Testis (tissue), 3 donors: ENCODE measurements around the gene NOX1. TPM values are rescaled to one million over a fixed set of nuclear protein-coding genes. Genes with fewer than 3 reads are reported as not detected.
"Not testable (repeated sequence)": the region's sequence is repeated elsewhere in the genome, so short reads cannot be mapped to it uniquely, and the experiment has no call there.

Experiments used
- DNase-seq: peaks from one replicate; pipeline ENCODE4 v3.0.0-alpha.2; 2019
- H3K27ac ChIP-seq, 2 donors: fragments of 200-600 bp; sonication (generic); one replicate each; pipeline ENCODE4 v1.5.1; 2019
- H3K27me3 ChIP-seq: fragments of 200-600 bp; sonication (generic); one replicate; pipeline ENCODE4 v1.5.1; 2019
- H3K36me3 ChIP-seq: fragments of 200-600 bp; sonication (generic); one replicate; pipeline ENCODE4 v1.5.1; 2017; ENCODE audit warnings: low read depth; ENCODE audit errors: missing control alignments
- H3K4me1 ChIP-seq: fragments of 200-600 bp; sonication (generic); one replicate; pipeline ENCODE4 v1.5.1; 2019
- H3K4me3 ChIP-seq, 2 donors: fragments of 200-600 bp; sonication (generic); one replicate each; pipeline ENCODE4 v1.5.1; 2017 to 2019
- H3K9me3 ChIP-seq: fragments of 200-600 bp; sonication (generic); one replicate; pipeline ENCODE4 v1.5.1; 2017
- CTCF ChIP-seq, 3 experiments: fragments of 450-650 bp in 2 of 3; fragments of 200-600 bp in 1 of 3; sonication (generic) in 1 of 3; IDR thresholded peaks; one replicate each; pipeline ENCODE4 v1.5.1; 2016 to 2019; ENCODE audit warnings: antibody characterized with exemption in 3 of 3, mild to moderate bottlenecking in 2 of 3, moderate library complexity in 1 of 3
- POLR2A ChIP-seq: fragments of 450-650 bp; IDR thresholded peaks from one replicate; pipeline ENCODE4 v1.6.1; 2017; ENCODE audit warnings: antibody characterized with exemption, mild to moderate bottlenecking, moderate library complexity
- WGBS, 2 donors: methylation state at CpG; one replicate each; pipeline ENCODE4 v1.1.5; 2018; 5-methylcytosine and 5-hydroxymethylcytosine counted together
- intact Hi-C: fragments of 100-400 bp; cut with DNase I; formaldehyde crosslinking; loops from one replicate; pipeline ENCODE4 v1.15.1; 2023; ENCODE audit warnings: low total_unique reads
- polyA plus RNA-seq: library from polyadenylated mRNA; stranded (reverse); fragments of 350-450 nt; fragmentation: Illumina TruSeq; extraction: RNeasy Lipid Tissue Mini Kit (QIAGEN cat#74804); gene quantifications from one replicate; pipeline ENCODE4 v1.2.3, GENCODE V29; 2014; ENCODE audit warnings: low read depth, low replicate concordance; ENCODE audit not compliant: insufficient read depth
- small RNA-seq, 2 donors: library from RNA; depleted of rRNA; stranded (forward); fragments of <200 nt; gene quantifications; one replicate each; pipeline ENCODE3, GENCODE V24; 2016
- total RNA-seq, 2 donors: library from RNA; depleted of rRNA; stranded (reverse); fragments of >200 nt; gene quantifications; one replicate each; pipeline ENCODE4 v1.2.3, GENCODE V29; 2016

Gene NOX1
- total and polyA plus RNA-seq, 3 donors from 2014 or later, result 1.2 TPM; not detected in 2

GRCh38 chrX:100804780-100805179 is 69.4 kb downstream of the NOX1 start:
- no peak for TF ChIP-seq CTCF (IDR thresholded peaks at IDR 0.05)
- no peak for TF ChIP-seq POLR2A
- Histone ChIP-seq H3K27ac (no peak overlapping the region), H3K9me3 (no peaks in the 10 kb centered on the region), H3K36me3 (no peaks in the 10 kb centered on the region), H3K27me3 (no peaks in the 10 kb centered on the region), H3K4me1 (no peaks in the 10 kb centered on the region), H3K4me3 (no peak overlapping the region)
- intact Hi-C loops, result no loop called here
- no peak for DNase-seq
- 71 to 85% methylated on average over 1 of the region's 1 CpG for WGBS, 2 donors

GRCh38 chrX:100802843-100803242 is 71.3 kb downstream of the NOX1 start:
- Histone ChIP-seq H3K4me3 (no peak overlapping the region), H3K9me3 (no peaks in the 10 kb centered on the region), H3K27me3 (no peaks in the 10 kb centered on the region), H3K27ac (no peak overlapping the region), H3K36me3 (no peaks in the 10 kb centered on the region), H3K4me1 (no peaks in the 10 kb centered on the region)
- no peak for DNase-seq
- TF ChIP-seq POLR2A (no peak), CTCF (IDR thresholded peaks at IDR 0.05) (no peak)
- WGBS, 2 donors, result 79 to 82% methylated on average over 3 of the region's 3 CpGs
- intact Hi-C loops, result no loop called here

- no peak overlapping the region for H3K27ac ChIP-seq
- H3K4me1 ChIP-seq, result no peaks in the 10 kb centered on the region
- intact Hi-C loops, result no loop called here
- H3K27me3 ChIP-seq, result no peaks in the 10 kb centered on the region
- no peaks in the 10 kb centered on the region for H3K9me3 ChIP-seq
- DNase-seq, result no peak
- 83 to 86% methylated on average over 3 to 4 of the region's 4 CpGs for WGBS, 2 donors
- H3K4me3 ChIP-seq, result no peak overlapping the region
- no peaks in the 10 kb centered on the region for H3K36me3 ChIP-seq
- TF ChIP-seq CTCF (IDR thresholded peaks at IDR 0.05) (no peak), POLR2A (no peak)
These were observed 75.5 kb downstream of the NOX1 start for GRCh38 chrX:100798484-100799214.

- DNase-seq, result no peak
- Histone ChIP-seq H3K4me1 (no peaks in the 10 kb centered on the region), H3K27me3 (no peaks in the 10 kb centered on the region), H3K9me3 (no peaks in the 10 kb centered on the region), H3K27ac (no peak overlapping the region), H3K4me3 (no peak overlapping the region), H3K36me3 (no peaks in the 10 kb centered on the region)
- WGBS, 2 donors, result 84 to 92% methylated on average over 4 of the region's 4 CpGs
- no peak for TF ChIP-seq POLR2A
- no peak for TF ChIP-seq CTCF (IDR thresholded peaks at IDR 0.05)
- intact Hi-C loops, result no loop called here
These were observed 76.8 kb downstream of the NOX1 start for GRCh38 chrX:100797359-100797758.

GRCh38 chrX:100796371-100796770 is 77.8 kb downstream of the NOX1 start:
- H3K4me1 ChIP-seq, H3K4me3 ChIP-seq, H3K27ac ChIP-seq, intact Hi-C loops, H3K36me3 ChIP-seq, H3K9me3 ChIP-seq, H3K27me3 ChIP-seq, DNase-seq: not testable (repeated sequence)
- 94 to 96% methylated on average over 7 of the region's 7 CpGs for WGBS, 2 donors

Small RNAs within 50 kb of the gene (small RNA-seq; reads per million reads assigned to genes)
- 0 reads per million in 2 donors for gene RF00411

Other genes with a start within 250 kb of the NOX1 start
- 100 to 1,000 TPM in 1 of 2 donors, 10 to 100 TPM in 1; 47.3 to 133 TPM for gene TSPAN6, start 237.6 kb downstream of the NOX1 start, total RNA-seq
- 77.3 TPM for gene TSPAN6, start 237.6 kb downstream of the NOX1 start, polyA plus RNA-seq
- gene SRPX2, start 230.2 kb downstream of the NOX1 start, total RNA-seq, result 1 to 10 TPM; 1.4 to 5.0 TPM
- 8.3 TPM for gene SRPX2, start 230.2 kb downstream of the NOX1 start, polyA plus RNA-seq
- gene SYTL4, start 142.2 kb downstream of the NOX1 start, total RNA-seq, result 10 to 100 TPM; 51.4 to 64.7 TPM
- 26.3 TPM for gene SYTL4, start 142.2 kb downstream of the NOX1 start, polyA plus RNA-seq
- gene CSTF2, start 54.0 kb downstream of the NOX1 start, total RNA-seq, result 10 to 100 TPM; 42.2 to 44.4 TPM
- gene CSTF2, start 54.0 kb downstream of the NOX1 start, polyA plus RNA-seq, result 33.2 TPM
- 1 to 10 TPM; 2.0 to 2.4 TPM for gene XKRX, start 54.6 kb upstream of the NOX1 start, total RNA-seq
- 0.34 TPM for gene XKRX, start 54.6 kb upstream of the NOX1 start, polyA plus RNA-seq
- 1 to 10 TPM; 4.5 to 7.3 TPM for gene ARL13A, start 95.3 kb upstream of the NOX1 start, total RNA-seq
- gene ARL13A, start 95.3 kb upstream of the NOX1 start, polyA plus RNA-seq, result 13.2 TPM
- gene TRMT2B, start 177.8 kb upstream of the NOX1 start, total RNA-seq, result 10 to 100 TPM; 13.3 to 17.0 TPM
- 7.0 TPM for gene TRMT2B, start 177.8 kb upstream of the NOX1 start, polyA plus RNA-seq
- gene TMEM35A, start 204.5 kb upstream of the NOX1 start, total RNA-seq, result 1 to 10 TPM; 1.6 to 2.3 TPM
- 5.5 TPM for gene TMEM35A, start 204.5 kb upstream of the NOX1 start, polyA plus RNA-seq
- gene CENPI, start 223.8 kb upstream of the NOX1 start, total RNA-seq, result 1 to 10 TPM; 2.5 to 3.1 TPM
- 0.69 TPM for gene CENPI, start 223.8 kb upstream of the NOX1 start, polyA plus RNA-seq